ENCODE data around the gene GTPBP1.

GTPBP1 gene

GRCh38 chr22:38741166-38741565 is 35.4 kb downstream of the GTPBP1 start:
- DNase-seq (ENCODE audit: low read depth): no peak

DNA sequence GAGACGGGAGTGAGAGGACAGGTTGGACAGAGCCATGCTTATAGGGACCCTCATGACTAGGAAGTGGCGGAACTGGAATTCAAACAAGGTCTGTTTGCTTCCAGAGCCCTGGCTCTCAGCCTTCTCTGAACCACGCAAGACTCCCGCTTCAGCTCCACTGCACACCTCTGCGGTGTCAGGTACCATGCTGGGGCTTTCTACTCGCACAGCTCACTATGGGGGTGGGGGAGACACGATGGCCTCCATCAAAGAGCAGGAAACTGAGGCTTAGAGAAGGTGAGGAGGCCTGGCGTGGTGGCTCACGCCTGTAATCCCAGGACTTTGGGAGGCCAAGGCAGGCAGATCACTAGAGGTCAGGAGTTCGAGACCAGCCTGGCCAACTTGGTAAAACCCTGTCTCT is 35.8 kb downstream of the GTPBP1 start:
- DNase-seq (ENCODE audit: low read depth): no peak

- no peak for DNase-seq (ENCODE audit: low read depth)
These were observed 36.6 kb downstream of the GTPBP1 start for GRCh38 chr22:38742176-38742942.

DNA sequence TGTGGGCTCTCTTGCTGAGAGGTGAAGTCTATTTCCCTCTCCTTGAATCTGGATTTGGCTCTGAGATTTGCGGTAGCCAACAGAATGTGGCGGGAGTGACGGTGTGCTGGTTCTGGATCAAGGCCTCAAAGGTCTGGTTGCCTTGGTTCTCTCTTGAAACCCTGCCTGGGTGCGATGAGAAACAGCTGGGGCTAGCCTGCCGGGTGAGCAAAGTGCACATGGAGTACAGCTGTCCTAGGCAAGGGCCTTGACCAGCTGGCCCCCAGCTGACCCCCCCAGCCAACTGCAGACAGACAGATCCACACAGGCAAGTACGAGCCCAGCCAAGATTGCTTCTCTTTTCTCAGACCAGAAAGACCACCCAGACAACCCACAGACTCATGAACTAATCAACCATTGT is 39.2 kb downstream of the GTPBP1 start:
- DNase-seq (ENCODE audit: low read depth): no peak

GRCh38 chr22:38745676-38746460 is 40.1 kb downstream of the GTPBP1 start:
- DNase-seq (ENCODE audit: low read depth): no peak

DNA sequence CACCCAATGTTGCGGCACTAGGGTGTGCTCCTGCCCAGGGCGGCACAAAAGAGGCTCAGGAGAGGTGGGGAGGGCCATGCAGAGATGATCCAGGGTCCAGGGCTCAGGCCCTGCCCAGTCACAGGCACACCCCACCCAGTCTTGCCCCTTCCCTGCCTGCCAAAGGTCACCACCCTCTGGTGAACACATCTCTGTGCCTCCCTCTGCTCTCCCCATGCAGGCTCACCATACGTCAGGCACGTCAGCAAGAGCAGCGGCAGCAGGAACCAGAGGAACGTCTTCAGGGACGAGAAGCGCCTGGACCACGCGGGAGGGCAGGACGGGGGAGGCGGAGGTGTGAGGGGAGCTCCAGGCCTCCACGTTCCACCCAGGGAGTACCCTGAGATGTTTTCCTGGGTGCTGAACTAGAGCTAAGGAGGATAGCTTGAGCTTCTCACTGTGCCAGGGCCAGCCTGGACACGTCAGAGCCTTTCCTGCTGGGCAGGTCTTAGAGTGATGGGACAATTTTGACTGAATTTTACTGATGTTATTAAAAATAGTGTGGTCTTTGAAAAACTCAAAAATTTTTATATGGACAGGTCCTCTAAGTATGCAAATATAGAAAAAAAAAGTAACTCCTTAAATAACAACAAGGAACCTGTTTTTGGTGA is 42.9 kb downstream of the GTPBP1 start:
- no peak for DNase-seq (ENCODE audit: low read depth)

GRCh38 chr22:38750104-38750503 is 44.4 kb downstream of the GTPBP1 start:
- DNase-seq (ENCODE audit: low read depth): no peak

DNA sequence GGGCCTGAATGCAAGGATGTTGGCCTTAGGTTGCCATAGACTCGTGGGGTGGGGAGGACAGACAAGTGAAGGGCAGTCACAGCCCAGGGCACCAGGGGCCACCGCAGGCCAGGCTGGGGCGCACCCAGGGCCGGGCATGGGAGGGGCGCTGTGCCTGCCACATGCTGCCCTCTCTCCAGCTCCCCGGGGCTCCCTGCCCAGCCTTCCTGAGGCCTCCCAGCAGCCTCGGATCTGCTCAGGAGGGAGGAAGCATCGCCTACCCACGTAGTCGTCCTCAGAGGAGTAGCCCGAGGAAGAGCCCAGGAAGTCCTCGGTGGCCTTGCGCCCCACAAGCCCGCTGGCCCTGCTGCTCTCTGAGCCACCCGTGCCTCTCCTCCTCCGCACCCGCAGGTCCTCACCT is 44.9 kb downstream of the GTPBP1 start:
- DNase-seq (ENCODE audit: low read depth): no peak

DNA sequence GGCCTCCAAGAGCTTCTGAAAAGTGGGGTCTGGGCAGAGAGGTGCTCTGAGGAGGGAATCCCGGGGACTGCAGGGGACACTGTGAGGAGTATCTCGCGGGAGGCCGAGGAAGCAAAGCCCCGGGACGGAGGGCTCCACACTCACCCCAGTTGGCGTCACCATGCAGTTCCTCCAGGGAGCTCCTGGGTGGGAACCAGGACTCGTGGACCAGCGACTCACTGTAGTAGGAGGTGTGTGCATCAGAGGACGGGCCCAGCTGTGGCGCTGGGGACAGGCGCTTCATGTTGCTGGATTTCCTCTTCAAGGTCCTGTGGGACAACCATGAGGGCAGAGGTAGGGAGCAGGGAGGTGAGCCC is 45.3 kb downstream of the GTPBP1 start:
- DNase-seq (ENCODE audit: low read depth): no peak

DNA sequence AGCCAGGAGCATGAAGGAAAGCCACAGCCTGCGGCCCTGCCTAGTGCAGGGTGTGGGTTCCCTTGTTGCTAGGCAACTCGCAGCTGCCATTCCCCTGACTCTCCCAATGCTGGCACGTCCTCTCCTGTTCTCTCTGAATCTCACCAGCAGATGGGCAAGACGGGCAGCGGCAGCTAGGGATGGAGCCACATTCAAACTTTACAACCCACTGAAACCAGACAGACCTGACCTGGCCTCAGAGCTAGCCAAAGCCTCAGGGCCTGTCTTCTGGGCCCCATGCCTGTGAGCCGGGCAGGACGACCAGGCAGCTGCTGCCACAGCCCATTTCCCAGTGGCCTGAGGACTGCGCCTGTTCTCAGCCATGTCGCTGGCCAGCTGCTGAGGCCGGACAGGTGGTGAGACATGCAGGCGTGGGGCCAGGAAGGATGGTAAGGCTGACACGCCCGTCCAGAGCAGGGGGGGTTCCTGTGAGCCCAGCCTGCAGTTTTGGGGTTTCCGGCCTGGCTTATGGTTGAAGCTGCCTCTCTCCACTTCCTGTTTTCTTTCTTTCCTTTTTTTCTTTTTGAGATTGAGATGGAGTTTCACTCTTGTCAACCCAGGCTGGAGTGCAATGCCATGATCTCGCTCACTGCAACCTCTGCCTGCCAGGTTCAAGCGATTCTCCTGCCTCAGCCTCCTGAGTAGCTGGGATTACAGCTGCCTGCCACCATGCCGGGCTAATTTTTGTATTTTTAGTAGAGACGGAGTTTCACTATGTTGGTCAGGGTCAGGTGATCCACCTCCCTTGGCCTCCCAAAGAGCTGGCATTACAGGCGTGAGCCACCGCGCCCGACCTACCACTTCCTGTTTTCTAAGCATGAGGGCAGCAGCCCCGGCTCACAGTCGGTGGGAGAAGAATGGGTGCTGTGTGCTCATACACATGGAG is 45.9 kb downstream of the GTPBP1 start:
- no peak for DNase-seq (ENCODE audit: low read depth)

DNA sequence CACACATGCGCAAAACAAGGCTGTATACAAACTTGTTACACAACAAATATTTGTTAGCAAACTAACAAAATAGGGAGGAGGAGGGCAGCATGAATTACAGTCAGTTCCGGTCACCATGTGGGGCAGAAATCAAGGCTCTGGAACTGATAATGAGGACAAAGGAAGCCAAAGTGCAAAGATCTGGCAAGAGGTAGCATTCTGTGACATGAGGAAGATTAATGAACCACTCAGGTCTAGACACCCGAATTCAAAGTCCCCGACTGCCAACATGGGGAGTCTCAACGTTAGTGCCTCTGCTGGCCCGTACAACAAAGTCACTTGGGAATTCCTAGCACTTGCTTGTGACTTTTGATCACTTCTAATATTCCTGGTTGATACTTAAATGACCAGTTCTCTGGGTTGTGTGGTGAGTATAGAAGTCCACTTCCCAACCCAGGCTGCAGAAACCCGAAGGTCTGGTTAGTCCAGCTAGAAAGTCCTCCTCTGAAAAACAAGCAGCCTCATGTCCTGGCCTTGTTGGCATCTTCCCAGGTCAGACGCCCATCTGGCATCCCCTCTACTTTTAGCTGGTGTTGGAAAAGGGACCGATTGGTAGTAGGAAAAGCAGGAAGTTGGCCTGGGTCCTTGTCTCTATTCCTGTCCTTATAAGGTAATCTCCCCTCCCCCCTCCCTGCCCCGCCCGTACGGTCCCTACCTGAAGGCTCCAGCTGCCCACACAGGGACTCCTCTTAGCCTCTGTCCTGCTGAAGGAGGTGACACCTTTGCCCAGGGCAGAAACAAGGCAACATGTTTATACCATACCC is 48.4 kb downstream of the GTPBP1 start:
- DNase-seq (ENCODE audit: low read depth): peak; percentile 35

DNA sequence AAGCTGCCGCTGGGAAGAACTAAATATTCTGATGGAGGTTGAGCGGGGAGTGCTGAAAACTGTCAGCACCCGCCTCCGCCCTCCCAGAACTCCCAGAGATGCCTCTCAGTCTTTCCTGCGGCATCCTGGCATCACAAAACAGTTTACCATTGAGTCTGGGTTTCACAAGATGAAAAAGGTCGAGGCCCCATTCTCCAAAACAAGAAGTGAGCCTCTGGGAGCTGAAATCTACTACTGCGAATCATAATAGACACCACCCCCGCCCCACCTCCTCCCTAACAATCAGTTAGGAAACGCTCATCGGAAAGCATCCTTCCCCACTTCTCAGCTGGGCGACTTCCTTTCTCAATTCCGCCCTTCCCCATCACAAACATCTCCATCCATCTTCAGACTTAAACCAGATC is 49.0 kb downstream of the GTPBP1 start:
- DNase-seq (ENCODE audit: low read depth): peak; percentile 58

- peak; percentile 77 for DNase-seq (ENCODE audit: low read depth)
These were observed 49.6 kb downstream of the GTPBP1 start for GRCh38 chr22:38755155-38755910.

- DNase-seq (ENCODE audit: low read depth): peak; percentile 80
These were observed 50.3 kb downstream of the GTPBP1 start, which contains the start of gene SUN2 for GRCh38 chr22:38755911-38756532. Gene SUN2, minus strand, starts transcription at chr22:38755998. Its CDS starts 3,370 bp downstream, at chr22:38752628.

GRCh38 chr22:38756711-38757463 is 51.1 kb downstream of the GTPBP1 start:
- DNase-seq (ENCODE audit: low read depth): no peak

DNA sequence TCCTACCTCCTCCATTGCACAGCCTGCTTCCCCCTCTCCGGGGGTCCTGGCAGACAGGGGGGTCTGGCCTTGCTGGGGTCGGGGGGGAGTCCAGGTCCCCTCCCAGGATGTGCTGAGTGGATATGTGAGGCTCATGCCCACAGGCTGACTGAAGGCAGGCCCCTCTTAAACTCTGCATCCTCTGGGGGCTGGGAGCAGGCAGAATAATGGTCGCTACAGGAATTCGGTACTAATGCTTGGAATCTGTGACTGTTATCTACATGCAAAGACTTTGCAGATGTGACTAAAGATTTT is 51.7 kb downstream of the GTPBP1 start:
- no peak for DNase-seq (ENCODE audit: low read depth)

GRCh38 chr22:38758276-38758945 is 52.7 kb downstream of the GTPBP1 start:
- no peak for DNase-seq (ENCODE audit: low read depth)

DNA sequence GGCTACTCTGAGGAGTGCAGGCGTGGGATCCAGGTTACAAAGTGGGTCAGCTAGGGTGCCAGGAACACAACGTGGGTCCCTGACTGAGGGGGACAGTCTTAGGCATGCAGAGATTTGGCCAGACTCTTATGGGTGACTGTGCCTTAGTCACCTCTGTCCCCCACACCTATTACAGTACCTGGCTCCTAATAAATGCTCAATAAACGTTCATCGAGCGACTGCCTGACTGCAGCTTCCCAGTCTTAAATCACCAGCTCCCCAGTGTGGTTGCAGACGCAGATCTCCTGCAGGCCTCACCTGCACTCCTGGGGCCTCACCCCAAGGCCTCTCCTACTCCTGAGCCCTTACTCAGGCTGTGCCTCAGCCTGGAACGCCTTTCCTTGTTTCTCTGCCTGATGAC is 53.3 kb downstream of the GTPBP1 start:
- no peak for DNase-seq (ENCODE audit: low read depth)
